ENCODE data around the gene TMEM123.

Gene TMEM123

GRCh38 chr11:102452461-102453301 lies at the start of gene TMEM123:
Gene TMEM123, minus strand, starts transcription at chr11:102452765. Its CDS starts 142 bp downstream, at chr11:102452623.
- peak; percentile 83 for ATAC-seq
- TF ChIP-seq ZC3H10 (CRISPR knock-in tag; IDR thresholded peaks at IDR 0.05) (no peak), SNAI2 (CRISPR knock-in tag; IDR thresholded peaks at IDR 0.05) (0 out of 2 replicates have a peak, but pooled peaks have one; percentile 58), TCF4 (CRISPR knock-in tag; IDR thresholded peaks at IDR 0.05; ENCODE audit: borderline replicate concordance) (no peak)

DNA sequence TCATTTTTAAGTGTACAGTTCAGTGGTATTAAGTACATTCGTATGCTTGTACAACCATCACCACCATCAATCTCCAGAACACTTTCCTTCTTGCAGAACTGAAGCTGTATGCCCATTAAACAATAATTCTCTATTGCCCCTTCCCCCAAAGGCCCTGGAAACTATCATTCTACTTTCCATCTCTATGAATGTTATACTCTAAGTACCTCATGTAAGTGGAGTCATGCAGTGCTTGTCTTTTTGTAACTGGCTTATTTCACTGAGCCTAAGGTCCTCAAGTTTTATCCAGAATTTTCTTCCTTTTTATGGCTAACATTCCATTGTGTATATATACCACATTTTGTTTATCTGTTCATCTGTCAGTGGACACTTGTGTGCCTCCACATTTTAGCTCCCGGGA lies 48.3 kb upstream of the TMEM123 start:
- no peak for TF ChIP-seq GLIS3 (CRISPR knock-in tag; IDR thresholded peaks at IDR 0.05)
- no peak for TF ChIP-seq ZFP3 (CRISPR knock-in tag; IDR thresholded peaks at IDR 0.05)
- ATAC-seq = no peak

DNA sequence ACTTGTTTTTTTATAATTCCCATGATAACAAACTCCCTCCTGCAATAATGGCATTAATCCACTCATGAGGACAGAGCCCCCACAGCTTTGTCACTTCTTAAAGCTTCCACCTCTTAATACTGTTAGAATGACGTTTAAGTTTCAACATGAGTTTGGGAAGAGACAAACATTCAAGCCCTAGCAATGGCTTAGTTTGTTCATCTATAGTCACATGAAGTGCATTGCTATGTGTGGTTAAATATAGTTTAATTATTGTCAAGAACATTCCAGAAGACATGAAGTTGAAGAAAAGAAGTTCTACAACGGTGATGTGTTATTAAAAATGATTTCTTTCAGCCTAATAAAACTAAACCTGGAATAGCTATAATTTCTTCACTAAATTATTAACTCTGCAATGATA lies 47.4 kb upstream of the TMEM123 start:
- ATAC-seq = no peak

GRCh38 chr11:102499151-102499550 lies 46.6 kb upstream of the TMEM123 start:
- no peak for ATAC-seq
- no peak for TF ChIP-seq TCF4 (CRISPR knock-in tag; IDR thresholded peaks at IDR 0.05; ENCODE audit: borderline replicate concordance)
- no peak for TF ChIP-seq ZNF8 (CRISPR knock-in tag; IDR thresholded peaks at IDR 0.05)
- no peak for TF ChIP-seq SNAI2 (CRISPR knock-in tag; IDR thresholded peaks at IDR 0.05)
- TF ChIP-seq CSDC2 (CRISPR knock-in tag; IDR thresholded peaks at IDR 0.05) = no peak
- TF ChIP-seq OSR1 (CRISPR knock-in tag; IDR thresholded peaks at IDR 0.05) = no peak
- no peak for TF ChIP-seq ZC3H10 (CRISPR knock-in tag; IDR thresholded peaks at IDR 0.05)
- TF ChIP-seq ZFP30 (CRISPR knock-in tag; IDR thresholded peaks at IDR 0.05) = no peak
- TF ChIP-seq, protein P1, sequence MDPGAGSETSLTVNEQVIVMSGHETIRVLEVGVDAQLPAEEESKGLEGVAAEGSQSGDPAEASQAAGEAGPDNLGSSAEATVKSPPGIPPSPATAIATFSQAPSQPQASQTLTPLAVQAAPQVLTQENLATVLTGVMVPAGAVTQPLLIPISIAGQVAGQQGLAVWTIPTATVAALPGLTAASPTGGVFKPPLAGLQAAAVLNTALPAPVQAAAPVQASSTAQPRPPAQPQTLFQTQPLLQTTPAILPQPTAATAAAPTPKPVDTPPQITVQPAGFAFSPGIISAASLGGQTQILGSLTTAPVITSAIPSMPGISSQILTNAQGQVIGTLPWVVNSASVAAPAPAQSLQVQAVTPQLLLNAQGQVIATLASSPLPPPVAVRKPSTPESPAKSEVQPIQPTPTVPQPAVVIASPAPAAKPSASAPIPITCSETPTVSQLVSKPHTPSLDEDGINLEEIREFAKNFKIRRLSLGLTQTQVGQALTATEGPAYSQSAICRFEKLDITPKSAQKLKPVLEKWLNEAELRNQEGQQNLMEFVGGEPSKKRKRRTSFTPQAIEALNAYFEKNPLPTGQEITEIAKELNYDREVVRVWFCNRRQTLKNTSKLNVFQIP (CRISPR knock-in tag; IDR thresholded peaks at IDR 0.05; ENCODE audit: borderline replicate concordance, low read depth) = no peak
- TF ChIP-seq ZNF70 (CRISPR knock-in tag; IDR thresholded peaks at IDR 0.05) = no peak
- no peak for TF ChIP-seq CSRNP3 (CRISPR knock-in tag; IDR thresholded peaks at IDR 0.05)
- no peak for TF ChIP-seq TOX (CRISPR knock-in tag; IDR thresholded peaks at IDR 0.05; ENCODE audit: borderline replicate concordance)
- TF ChIP-seq ZFP3 (CRISPR knock-in tag; IDR thresholded peaks at IDR 0.05) = no peak
- TF ChIP-seq PPARA (CRISPR knock-in tag; IDR thresholded peaks at IDR 0.05; ENCODE audit: borderline replicate concordance) = no peak

More for the DNA sequence above, 47.4 kb upstream of the TMEM123 start:
- TF ChIP-seq ZNF70 (CRISPR knock-in tag; IDR thresholded peaks at IDR 0.05) = no peak
- TF ChIP-seq GLIS3 (CRISPR knock-in tag; IDR thresholded peaks at IDR 0.05) = no peak
- no peak for TF ChIP-seq ZNF565 (CRISPR knock-in tag; conservative IDR thresholded peaks at IDR 0.05; ENCODE audit: low read depth)
- no peak for TF ChIP-seq CREB5 (CRISPR knock-in tag; IDR thresholded peaks at IDR 0.05; ENCODE audit: low read depth)
- no peak for TF ChIP-seq ESRRG (CRISPR knock-in tag; IDR thresholded peaks at IDR 0.05)
- no peak for TF ChIP-seq BACH2 (CRISPR knock-in tag; IDR thresholded peaks at IDR 0.05; ENCODE audit: borderline replicate concordance)
- TF ChIP-seq, protein P2, sequence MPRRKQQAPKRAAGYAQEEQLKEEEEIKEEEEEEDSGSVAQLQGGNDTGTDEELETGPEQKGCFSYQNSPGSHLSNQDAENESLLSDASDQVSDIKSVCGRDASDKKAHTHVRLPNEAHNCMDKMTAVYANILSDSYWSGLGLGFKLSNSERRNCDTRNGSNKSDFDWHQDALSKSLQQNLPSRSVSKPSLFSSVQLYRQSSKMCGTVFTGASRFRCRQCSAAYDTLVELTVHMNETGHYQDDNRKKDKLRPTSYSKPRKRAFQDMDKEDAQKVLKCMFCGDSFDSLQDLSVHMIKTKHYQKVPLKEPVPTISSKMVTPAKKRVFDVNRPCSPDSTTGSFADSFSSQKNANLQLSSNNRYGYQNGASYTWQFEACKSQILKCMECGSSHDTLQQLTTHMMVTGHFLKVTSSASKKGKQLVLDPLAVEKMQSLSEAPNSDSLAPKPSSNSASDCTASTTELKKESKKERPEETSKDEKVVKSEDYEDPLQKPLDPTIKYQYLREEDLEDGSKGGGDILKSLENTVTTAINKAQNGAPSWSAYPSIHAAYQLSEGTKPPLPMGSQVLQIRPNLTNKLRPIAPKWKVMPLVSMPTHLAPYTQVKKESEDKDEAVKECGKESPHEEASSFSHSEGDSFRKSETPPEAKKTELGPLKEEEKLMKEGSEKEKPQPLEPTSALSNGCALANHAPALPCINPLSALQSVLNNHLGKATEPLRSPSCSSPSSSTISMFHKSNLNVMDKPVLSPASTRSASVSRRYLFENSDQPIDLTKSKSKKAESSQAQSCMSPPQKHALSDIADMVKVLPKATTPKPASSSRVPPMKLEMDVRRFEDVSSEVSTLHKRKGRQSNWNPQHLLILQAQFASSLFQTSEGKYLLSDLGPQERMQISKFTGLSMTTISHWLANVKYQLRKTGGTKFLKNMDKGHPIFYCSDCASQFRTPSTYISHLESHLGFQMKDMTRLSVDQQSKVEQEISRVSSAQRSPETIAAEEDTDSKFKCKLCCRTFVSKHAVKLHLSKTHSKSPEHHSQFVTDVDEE (CRISPR knock-in tag; IDR thresholded peaks at IDR 0.05) = no peak
- no peak for TF ChIP-seq CSRNP3 (CRISPR knock-in tag; IDR thresholded peaks at IDR 0.05)
- TF ChIP-seq PPARA (CRISPR knock-in tag; IDR thresholded peaks at IDR 0.05; ENCODE audit: borderline replicate concordance) = no peak
- no peak for TF ChIP-seq SNAI2 (CRISPR knock-in tag; IDR thresholded peaks at IDR 0.05)
- no peak for TF ChIP-seq ZNF8 (CRISPR knock-in tag; IDR thresholded peaks at IDR 0.05)
- TF ChIP-seq TCF4 (CRISPR knock-in tag; IDR thresholded peaks at IDR 0.05; ENCODE audit: borderline replicate concordance) = no peak
- TF ChIP-seq OSR1 (CRISPR knock-in tag; IDR thresholded peaks at IDR 0.05) = no peak
- no peak for TF ChIP-seq ZFP3 (CRISPR knock-in tag; IDR thresholded peaks at IDR 0.05)
- no peak for TF ChIP-seq ISL1 (CRISPR knock-in tag; IDR thresholded peaks at IDR 0.05)
- no peak for TF ChIP-seq ARNTL (CRISPR knock-in tag; IDR thresholded peaks at IDR 0.05; ENCODE audit: borderline replicate concordance, low read depth)
